NT2/D1 (cell line): ENCODE results near the gene KCNK16.

Experiments used
- SUZ12 ChIP-seq: IDR thresholded peaks from 2 replicates; pipeline ENCODE4 v1.6.1; 2011; ENCODE audit not compliant: insufficient read length, insufficient read depth; ENCODE audit errors: extremely low read depth
- YY1 ChIP-seq: IDR thresholded peaks from 2 replicates; pipeline ENCODE4 v1.6.1; 2011; ENCODE audit not compliant: insufficient read length, insufficient read depth
- ZNF274 ChIP-seq: IDR thresholded peaks from 2 replicates; pipeline ENCODE4 v1.6.1; 2011; ENCODE audit warnings: mild to moderate bottlenecking, low read depth, low read length

DNA sequence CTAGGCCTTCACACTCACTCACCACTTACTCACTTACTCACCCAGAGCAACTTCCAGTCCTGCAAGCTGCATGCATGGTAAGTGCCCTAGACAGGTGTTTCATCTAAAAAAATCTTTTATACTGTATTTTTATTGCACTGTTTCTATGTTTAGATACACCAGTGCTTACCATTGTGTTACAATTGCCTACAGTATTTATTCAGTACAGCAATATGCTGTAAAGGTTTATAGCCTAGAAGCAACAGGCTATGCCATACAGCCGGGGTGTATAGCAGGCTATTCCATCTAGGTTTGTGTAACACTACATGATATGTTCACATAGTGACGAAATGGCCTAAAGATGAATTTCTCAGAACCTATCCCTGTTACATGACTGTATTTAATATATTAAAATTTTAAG is 56.1 kb downstream of the KCNK16 start:
- TF ChIP-seq YY1 (no peak), ZNF274 (no peak), SUZ12 (no peak)
